Colonic mucosa (tissue), 4 donors: ENCODE measurements around the gene SLK. TPM values are rescaled to one million over a fixed set of nuclear protein-coding genes. Genes with fewer than 3 reads are reported as not detected.

Source experiments
- DNase-seq: peaks from one replicate; pipeline ENCODE4 v3.0.0-alpha.2; 2020
- H3K27ac ChIP-seq: fragments of 200-600 bp; one replicate; pipeline ENCODE4 v1.8.0; 2021
- H3K27me3 ChIP-seq: fragments of 200-600 bp; one replicate; pipeline ENCODE4 v1.8.0; 2021
- H3K36me3 ChIP-seq: fragments of 200-600 bp; one replicate; pipeline ENCODE4 v1.8.0; 2021
- H3K4me1 ChIP-seq: fragments of 200-600 bp; one replicate; pipeline ENCODE4 v1.8.0; 2021; ENCODE audit warnings: mild to moderate bottlenecking
- H3K4me3 ChIP-seq: fragments of 200-600 bp; one replicate; pipeline ENCODE4 v1.8.0; 2021
- H3K9ac ChIP-seq, 2 donors: one replicate each; pipeline ENCODE4 v1.7.0; 2013; ENCODE audit warnings: control low read depth in 2 of 2, low read depth in 2 of 2, low read length in 2 of 2
- H3K9me3 ChIP-seq: fragments of 200-600 bp; one replicate; pipeline ENCODE4 v1.8.0; 2021
- intact Hi-C: fragments of 100-400 bp; cut with DNase I; formaldehyde crosslinking; loops from one replicate; pipeline ENCODE4 v1.14.1; 2022
- total RNA-seq, 2 donors: library from RNA; stranded (reverse); fragmentation: NEBNext Ultra II Directional in 1 of 2; extraction: Animal tissue kit (Norgen Biotek cat#: 25700) in 1 of 2; gene quantifications; one replicate each; pipeline ENCODE4 v1.2.1, GENCODE V29; 2021
- TF ChIP-seq, protein P1 (sequence below): fragments of 200-600 bp; IDR thresholded peaks from one replicate; pipeline ENCODE4 v1.8.0; 2022; ENCODE audit warnings: antibody characterized with exemption, mild to moderate bottlenecking
- donor health status: healthy.
- donor health status: DM: no; HTN: no; CAD: no.
- donor health status: DM: no; HTN: no; CAD: no.

The SLK gene
- total RNA-seq, 2 donors from 2014 or later: 35.5 to 51.6 TPM

DNA sequence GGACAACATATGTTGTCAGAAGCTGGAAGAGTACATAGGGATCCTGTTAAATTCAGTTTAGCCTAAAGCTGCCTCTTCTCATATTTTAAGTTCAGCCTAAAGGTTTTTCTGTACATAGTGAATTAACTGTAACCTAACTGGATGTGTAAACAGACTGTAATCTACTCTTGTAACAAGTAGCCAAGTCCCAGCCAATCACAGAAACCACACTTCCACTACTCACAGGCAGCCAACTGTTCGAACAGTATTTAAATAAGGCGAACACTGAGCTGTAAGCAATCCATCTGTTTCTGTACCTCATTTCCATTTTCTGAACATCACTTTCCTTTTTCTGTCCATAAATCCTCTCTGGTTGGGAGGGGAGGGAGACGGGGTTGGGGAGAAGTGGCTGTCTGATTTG is 34.0 kb upstream of the SLK start:
- H3K4me1 ChIP-seq: no peaks in the 10 kb centered on the region
- intact Hi-C loops: no loop called here
- DNase-seq: no peak
- TF ChIP-seq, protein P1, sequence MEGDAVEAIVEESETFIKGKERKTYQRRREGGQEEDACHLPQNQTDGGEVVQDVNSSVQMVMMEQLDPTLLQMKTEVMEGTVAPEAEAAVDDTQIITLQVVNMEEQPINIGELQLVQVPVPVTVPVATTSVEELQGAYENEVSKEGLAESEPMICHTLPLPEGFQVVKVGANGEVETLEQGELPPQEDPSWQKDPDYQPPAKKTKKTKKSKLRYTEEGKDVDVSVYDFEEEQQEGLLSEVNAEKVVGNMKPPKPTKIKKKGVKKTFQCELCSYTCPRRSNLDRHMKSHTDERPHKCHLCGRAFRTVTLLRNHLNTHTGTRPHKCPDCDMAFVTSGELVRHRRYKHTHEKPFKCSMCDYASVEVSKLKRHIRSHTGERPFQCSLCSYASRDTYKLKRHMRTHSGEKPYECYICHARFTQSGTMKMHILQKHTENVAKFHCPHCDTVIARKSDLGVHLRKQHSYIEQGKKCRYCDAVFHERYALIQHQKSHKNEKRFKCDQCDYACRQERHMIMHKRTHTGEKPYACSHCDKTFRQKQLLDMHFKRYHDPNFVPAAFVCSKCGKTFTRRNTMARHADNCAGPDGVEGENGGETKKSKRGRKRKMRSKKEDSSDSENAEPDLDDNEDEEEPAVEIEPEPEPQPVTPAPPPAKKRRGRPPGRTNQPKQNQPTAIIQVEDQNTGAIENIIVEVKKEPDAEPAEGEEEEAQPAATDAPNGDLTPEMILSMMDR: no peak
- H3K4me3 ChIP-seq: no peak overlapping the region
- no peaks in the 10 kb centered on the region for H3K36me3 ChIP-seq
- no peaks in the 10 kb centered on the region for H3K27me3 ChIP-seq
- H3K27ac ChIP-seq: no peak overlapping the region
- no peaks in the 10 kb centered on the region for H3K9me3 ChIP-seq
- no peak overlapping the region for H3K9ac ChIP-seq

DNA sequence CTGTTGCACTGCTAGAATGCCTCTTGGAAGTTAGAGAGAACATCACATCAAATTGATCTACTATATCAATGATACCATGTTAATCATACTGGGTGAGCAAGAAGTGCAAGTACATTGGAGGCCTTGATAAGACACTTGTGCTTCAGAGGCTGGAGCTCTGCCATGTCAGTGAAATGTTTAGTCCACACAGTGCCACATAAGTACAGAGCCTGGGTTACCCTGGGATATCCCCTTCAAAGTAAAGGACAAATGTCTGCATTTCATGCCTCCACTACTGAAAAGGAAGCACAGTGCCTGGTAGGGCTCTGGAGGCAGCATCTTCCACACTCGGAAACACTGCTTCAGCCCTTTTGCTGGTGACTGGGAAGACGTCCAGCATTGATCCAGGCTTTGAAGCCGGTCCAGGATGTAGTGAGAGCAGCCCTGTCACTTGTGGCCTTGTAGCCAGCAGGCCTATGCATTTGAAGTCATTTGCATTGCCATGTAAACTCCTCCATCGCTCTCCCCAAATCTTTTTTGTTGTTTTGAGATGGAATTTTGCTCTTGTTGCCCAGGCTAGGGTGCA is 33.3 kb upstream of the SLK start:
- Histone ChIP-seq H3K4me3 (no peak overlapping the region), H3K27ac (no peak overlapping the region), H3K36me3 (no peaks in the 10 kb centered on the region), H3K9ac (no peak overlapping the region), H3K9me3 (no peaks in the 10 kb centered on the region), H3K4me1 (no peaks in the 10 kb centered on the region), H3K27me3 (no peaks in the 10 kb centered on the region)
- DNase-seq: no peak
- intact Hi-C loops: no loop called here
- TF ChIP-seq, protein P1: no peak

DNA sequence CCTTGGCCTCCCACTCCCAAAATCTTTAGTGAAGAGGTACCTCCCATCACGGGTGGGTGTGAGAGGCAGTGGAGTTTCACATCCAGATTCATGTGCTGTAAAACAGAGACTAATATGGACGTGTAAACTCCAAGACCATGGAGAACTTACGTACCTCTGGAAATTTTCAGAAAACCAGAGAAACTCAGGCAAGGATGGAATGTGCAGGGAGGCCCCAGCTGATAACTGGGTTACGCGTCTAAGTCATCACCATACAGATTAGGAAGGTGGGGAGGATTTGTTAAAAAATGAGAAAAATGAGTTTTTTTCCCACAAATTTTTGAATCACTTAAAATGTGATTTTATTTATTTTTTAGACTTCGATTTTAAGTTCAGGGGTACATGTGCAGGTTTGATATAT is 32.6 kb upstream of the SLK start:
- DNase-seq: no peak
- TF ChIP-seq, protein P1: no peak
- Histone ChIP-seq H3K9me3 (no peaks in the 10 kb centered on the region), H3K27ac (no peak overlapping the region), H3K27me3 (no peaks in the 10 kb centered on the region), H3K9ac (no peak overlapping the region), H3K36me3 (no peaks in the 10 kb centered on the region), H3K4me3 (no peak overlapping the region), H3K4me1 (no peaks in the 10 kb centered on the region)
- intact Hi-C loops: no loop called here

DNA sequence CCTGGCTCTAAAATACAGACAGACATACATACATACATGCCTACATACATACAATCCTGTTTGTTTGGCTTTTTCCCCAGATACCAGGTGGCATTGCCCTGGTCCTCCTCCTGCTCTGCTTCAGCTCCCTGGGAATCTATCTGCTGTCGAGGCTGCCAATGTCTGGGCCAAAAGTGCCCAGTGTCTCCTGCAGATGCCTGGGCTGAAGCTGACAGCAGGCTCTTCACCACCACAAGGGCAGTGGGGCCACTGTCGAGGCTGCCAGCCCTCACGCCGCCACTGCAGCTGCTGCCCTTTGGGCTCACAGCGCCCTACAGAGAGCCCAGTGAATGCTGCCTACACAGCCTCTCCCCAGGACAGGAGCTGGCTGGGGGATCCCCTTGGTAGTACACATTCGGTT is 30.9 kb upstream of the SLK start:
- H3K27me3 ChIP-seq: no peaks in the 10 kb centered on the region
- DNase-seq: no peak
- no peaks in the 10 kb centered on the region for H3K9me3 ChIP-seq
- H3K4me1 ChIP-seq: no peaks in the 10 kb centered on the region
- TF ChIP-seq, protein P1: no peak
- no peak overlapping the region for H3K9ac ChIP-seq
- H3K27ac ChIP-seq: no peak overlapping the region
- H3K4me3 ChIP-seq: no peak overlapping the region
- no peaks in the 10 kb centered on the region for H3K36me3 ChIP-seq
- intact Hi-C loops: no loop called here

DNA sequence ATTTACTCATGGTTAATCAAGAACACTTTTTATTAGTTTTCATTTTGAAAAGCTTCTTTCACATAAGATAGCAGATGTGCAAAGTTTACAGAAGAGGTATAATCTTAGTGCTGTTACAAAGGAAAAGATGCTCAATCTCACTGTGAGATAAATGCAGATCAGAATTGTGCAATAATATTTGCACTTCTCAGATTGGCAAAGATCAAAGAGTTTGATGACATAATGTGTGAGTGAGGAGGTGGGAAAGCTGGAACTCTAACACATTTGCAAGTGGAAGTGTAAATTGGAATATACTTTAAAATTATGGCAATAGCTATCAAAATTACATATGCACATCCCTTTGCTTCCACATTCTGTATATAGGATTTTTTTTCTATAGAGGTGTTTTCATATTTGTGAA is 27.4 kb upstream of the SLK start:
- H3K36me3 ChIP-seq: no peaks in the 10 kb centered on the region

More for the DNA sequence above, 27.4 kb upstream of the SLK start:
- DNase-seq: no peak
- no peak overlapping the region for H3K4me3 ChIP-seq
- no peaks in the 10 kb centered on the region for H3K4me1 ChIP-seq
- H3K27ac ChIP-seq: no peak overlapping the region
- H3K9ac ChIP-seq: no peak overlapping the region
- no peaks in the 10 kb centered on the region for H3K9me3 ChIP-seq
- TF ChIP-seq, protein P1: no peak
- intact Hi-C loops: no loop called here
- H3K27me3 ChIP-seq: no peaks in the 10 kb centered on the region
